NCI-H345 treated with DMSO at 0.1 percent for 48 hours (cell line): ENCODE measurements around the gene SMARCAD1.
A peak's percentile ranks its signal among the peaks of the same experiment; 100 is the strongest.

ENCODE experiments used
- DNase-seq: peaks from one replicate; lab custom pipeline; 2025; ENCODE audit not compliant: unreplicated experiment; lab: John Stamatoyannopoulos, UW

SMARCAD1 gene, protein sequence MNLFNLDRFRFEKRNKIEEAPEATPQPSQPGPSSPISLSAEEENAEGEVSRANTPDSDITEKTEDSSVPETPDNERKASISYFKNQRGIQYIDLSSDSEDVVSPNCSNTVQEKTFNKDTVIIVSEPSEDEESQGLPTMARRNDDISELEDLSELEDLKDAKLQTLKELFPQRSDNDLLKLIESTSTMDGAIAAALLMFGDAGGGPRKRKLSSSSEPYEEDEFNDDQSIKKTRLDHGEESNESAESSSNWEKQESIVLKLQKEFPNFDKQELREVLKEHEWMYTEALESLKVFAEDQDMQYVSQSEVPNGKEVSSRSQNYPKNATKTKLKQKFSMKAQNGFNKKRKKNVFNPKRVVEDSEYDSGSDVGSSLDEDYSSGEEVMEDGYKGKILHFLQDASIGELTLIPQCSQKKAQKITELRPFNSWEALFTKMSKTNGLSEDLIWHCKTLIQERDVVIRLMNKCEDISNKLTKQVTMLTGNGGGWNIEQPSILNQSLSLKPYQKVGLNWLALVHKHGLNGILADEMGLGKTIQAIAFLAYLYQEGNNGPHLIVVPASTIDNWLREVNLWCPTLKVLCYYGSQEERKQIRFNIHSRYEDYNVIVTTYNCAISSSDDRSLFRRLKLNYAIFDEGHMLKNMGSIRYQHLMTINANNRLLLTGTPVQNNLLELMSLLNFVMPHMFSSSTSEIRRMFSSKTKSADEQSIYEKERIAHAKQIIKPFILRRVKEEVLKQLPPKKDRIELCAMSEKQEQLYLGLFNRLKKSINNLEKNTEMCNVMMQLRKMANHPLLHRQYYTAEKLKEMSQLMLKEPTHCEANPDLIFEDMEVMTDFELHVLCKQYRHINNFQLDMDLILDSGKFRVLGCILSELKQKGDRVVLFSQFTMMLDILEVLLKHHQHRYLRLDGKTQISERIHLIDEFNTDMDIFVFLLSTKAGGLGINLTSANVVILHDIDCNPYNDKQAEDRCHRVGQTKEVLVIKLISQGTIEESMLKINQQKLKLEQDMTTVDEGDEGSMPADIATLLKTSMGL

DNA sequence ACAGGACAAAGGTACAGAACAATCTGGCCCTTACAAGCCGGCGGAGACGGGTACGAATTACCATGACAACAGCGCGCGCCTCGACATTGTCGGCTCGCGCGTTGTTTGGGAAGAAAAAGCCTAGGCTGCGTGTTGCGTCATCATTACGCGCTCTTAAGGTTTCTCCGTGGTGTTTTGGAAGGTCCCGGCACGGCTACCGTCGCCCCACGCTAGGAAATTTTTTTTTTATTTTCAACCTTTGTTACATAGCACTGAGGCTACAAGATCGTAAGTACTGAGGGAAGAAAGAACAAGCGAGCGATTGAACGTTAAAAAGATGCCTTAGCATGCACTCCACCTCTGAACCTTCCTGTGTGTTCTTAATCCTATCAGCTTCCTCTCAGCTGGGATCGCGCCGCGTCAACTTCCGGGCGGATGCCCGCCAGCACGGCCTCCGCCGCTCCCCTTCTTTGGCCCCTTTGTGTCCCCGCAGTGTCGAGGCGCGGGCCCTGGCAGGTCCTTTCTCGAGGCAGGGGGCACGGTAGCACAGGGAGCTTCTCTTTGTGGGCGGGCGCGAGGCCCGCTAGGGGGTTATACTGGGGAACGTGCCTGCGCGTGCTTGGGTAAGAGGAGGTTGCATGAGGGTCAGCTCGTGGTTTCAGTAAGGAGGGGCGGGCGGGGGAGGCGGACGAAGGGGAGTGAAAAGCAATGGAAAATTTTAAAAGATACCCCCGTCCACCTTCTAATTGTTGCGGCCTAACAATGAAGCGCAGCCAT lies at the start of gene SMARCAD1:
Gene SMARCAD1 (plus strand): TSS at position 397 of the 756 bp plus-strand sequence. CDS start 530 bp downstream, outside the sequence.
- peak; percentile 88 for DNase-seq

DNA sequence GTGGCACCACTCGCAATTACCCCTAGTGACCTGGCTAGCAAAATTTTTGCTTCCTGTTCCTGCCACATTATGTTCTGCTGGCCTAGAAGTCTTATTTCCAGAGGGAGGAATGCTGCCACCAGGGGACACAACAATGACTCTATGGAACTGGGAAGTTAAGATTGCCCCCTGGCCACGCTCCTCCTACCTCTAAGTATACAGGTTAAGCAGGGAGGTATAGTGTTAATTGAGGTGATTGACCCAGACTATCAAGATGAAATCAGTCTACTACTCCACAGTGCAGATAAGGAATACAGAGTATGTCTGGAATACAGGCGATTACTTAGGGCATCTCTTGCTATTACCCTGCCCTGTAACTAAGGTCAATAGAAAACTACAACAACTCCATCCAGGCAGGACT lies 48.8 kb upstream of the SMARCAD1 start:
- no peak for DNase-seq

DNA sequence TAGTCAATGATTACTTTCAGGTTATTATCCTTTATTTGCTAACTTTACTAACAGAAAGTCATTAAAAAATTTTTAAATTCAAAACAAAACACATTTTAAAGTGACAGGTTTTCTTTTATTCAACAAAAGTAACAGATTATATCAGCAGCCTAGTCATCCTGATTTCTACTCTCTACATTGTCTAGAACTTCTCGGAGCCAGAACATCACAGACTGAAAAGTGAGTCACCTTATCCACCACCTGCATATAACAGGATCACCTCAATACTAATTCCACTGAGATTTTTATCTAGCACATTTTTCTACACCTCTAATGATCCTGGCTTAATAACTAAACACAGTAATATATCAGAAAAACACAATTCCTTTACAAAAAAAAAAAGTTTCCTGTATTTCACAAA lies 47.9 kb upstream of the SMARCAD1 start:
- no peak for DNase-seq

DNA sequence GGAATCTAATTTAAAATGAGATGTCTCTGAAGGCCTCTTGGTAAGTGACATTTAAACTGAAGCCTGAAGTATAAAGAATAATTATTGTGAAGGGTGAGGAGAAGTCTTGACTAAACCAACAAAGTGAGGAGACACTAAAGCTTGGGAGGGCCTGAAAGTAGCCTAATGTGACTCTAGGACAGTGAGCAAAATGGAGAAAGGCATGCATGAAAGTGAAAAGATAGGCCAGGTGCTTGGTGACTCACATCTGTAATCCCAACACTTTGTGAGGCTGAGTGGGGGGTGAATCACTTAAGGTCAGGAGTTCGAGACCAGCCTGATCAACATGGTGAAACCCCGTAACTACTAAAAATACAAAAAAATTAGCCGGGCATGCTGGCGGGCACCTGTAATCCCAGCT lies 46.9 kb upstream of the SMARCAD1 start:
- DNase-seq, result no peak

DNA sequence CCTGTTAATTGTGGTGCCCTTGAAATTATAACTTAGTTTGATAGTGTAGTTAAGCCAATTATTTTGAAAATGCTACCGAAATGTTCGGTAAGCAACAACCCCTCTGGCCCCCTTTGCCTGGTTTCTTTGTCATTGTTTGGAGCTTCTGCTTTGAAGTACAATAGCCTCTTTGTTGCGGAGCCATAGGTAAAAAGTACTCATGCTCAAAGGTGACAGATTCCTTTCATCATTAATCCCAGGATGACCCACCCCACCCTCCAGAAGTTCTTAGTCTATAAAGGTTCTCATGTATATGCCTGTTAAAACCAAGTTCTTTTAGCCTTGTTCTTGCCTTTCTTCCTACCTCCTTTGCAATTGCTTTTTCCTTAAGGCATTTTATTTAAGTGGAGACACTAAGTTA lies 42.4 kb upstream of the SMARCAD1 start:
- no peak for DNase-seq

DNA sequence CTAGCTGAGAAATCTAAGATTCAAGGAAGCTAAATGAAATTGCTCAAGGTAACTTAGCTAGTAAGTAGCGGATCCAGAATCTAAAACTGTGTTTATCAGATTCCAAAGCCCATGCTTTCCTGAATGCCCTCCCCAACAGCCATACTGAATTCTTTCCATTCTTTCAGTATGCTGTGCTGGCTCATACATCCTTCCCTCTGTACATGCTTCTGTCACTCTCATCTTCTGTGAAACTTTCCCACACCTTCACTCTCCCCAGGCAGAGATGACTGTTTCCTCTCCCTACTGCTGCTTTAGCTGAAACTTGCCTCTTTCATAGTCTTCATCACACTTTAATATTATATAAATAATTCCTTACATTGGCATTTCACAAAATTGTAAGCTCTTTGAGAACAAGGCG lies 39.3 kb upstream of the SMARCAD1 start:
- DNase-seq, result no peak

DNA sequence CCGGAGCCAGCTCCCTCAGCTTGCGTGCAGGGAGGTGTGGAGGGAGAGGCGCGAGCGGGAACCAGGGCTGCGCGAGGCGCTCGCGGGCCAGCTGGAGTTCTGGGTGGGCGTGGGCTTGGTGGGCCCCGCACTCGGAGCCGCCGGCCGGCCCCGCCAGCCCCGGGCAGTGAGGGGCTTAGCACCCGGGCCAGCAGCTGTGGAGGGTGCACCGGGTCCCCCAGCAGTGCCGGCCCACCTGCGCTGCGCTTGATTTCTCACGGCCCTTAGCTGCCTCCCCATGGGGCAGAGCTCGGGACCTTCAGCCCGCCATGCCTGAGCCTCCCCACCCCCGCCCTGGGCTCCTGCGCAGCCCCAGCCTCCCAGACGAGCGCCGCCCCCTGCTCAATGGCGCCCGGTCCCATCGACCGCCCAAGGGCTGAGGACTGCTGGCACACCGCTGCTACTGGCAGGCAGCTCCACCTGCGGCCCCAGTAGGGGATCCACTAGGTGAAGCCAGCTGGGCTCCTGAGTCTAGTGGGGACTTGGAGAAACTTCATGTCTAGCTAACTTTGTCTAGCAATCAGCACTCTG lies 37.8 kb upstream of the SMARCAD1 start:
- DNase-seq, result no peak

DNA sequence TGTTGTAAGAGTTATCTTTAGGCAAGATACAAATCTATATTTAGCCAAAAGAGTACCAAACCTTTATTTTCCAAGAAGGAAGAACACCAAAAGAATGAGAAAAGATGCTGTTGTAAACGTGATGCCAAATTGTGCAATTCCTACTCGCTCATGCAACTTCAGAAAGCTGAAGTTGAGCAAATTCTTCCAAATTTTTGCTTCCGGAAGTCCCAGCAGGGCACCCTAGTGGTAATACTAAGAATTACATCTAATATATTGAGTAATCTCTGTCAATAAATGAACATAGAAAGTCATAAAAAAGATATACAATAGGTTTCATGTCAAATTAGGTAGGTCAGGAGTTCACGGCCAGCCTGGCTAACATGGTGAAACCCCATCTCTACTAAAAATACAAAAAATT lies 36.0 kb upstream of the SMARCAD1 start:
- DNase-seq, result no peak

DNA sequence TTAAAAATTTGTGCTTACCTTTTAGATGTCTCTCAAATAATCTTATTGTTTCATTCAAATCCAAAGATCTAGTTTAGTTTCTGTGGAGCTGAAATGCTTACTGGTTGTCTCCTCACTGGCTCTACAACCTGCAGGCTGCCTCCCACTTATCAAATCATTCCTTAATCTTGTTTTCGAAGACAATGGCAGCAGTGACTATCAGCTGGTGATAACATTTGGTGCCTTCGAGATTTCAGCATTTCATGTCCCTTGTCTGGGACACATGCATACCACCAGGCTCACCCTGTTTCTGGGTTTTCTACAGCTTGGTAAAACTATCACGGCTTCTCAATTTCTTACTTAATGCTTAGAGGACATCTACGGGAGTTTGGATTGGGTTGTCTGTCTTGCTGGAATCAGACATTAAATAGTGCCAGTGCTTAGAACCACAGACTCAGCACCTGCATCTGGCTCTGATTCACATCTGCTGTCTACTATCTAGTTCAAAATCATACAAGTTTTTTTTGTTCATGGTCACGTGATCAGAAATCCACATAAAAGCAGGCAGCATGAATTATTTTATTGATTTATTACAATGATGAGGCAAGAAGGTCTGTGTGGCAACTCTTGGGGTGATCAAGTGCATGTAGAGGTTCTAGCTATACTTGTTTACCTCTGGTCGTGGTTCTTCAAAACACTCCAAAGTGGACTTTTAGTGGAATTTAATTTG lies 32.0 kb upstream of the SMARCAD1 start:
- no peak for DNase-seq

DNA sequence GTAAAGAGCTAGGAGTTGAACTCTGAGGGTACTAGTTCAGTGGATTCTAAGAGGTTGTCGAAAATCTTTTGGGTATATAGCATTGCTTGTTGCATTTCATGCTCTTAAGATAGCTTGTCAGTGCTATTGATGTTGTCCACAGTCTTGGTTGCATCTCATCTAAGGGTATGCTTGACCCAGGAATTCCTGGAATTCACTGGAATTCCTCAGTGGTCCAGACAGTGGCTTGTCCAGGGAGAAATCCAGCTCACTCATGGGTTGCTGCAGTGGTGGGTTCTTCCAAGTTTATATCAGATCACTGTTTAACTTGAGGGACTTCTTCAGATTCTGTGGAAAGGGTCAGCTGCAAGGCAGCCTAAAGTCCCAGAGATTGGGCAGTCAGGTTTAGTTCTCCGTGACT lies 29.8 kb upstream of the SMARCAD1 start:
- no peak for DNase-seq

DNA sequence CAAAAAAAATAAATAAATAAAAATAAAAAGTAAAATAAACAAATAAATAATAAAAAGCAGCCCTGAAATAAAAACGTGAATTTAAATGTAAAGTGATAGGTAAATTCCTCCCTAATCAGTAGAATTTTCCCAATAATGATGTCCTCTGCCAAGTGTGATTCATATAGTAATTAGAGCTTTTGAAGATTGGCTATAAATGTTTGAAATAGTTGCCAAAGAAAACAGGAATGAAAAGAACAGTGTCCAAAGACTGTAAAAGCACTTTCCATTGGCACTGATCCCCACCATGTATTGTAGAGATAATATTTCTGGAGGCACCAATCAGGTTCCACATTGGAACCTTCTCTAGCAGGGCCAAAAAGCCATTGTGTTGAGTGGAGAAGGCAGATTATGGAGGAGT lies 25.9 kb upstream of the SMARCAD1 start:
- DNase-seq, result no peak

DNA sequence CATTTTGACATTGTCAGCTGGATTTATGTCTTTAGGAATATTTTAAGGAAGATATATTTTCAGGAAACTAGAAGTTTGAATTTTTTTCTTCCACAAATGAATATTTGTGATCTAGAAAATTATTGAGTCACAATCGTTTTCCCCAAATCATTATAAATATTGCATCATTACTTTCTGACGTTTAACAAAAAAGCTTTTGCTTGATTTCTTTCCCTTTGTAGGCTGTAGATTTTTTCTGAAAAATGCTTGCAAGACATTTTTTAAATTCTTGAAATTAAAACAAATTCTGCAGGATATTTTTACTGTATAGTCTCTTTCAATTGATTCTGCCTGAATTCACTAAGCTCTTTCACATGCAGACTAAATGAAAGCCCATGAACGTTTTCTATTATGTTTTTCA lies 4.9 kb upstream of the SMARCAD1 start:
- DNase-seq, result no peak

DNA sequence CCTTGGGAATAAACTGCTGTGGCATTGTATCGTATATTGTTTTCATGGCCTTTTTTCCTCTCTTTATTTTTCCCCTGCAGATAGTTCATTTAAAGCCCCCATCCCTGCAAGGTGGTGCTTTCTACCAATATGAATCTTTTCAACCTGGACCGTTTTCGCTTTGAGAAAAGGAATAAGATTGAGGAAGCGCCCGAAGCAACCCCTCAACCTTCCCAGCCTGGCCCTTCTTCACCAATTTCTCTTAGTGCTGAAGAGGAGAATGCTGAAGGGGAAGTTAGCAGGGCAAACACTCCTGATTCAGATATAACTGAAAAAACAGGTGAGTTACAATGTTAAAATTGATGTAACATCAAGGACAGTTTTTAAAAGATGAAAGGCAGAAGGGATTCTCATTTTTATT lies 601 bp downstream of the SMARCAD1 start:
- no peak for DNase-seq

DNA sequence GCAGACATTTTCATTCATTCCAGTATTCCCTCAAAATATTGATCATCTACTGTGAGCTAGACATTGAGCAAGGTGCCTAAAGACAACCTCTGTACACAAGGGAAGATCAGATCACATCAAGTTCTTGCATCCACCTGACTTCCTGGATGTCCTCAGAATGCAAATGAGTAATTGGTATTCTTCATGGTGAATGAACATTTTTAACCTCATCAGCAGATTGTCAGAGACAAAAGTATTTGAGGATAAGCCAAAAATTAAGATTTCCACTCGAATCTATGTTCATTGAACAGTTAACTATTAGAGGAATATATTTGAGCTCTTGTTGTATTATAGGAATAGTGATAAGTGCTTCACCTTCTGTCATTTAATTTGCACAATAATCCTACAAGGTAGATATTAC lies 1.3 kb downstream of the SMARCAD1 start:
- no peak for DNase-seq

DNA sequence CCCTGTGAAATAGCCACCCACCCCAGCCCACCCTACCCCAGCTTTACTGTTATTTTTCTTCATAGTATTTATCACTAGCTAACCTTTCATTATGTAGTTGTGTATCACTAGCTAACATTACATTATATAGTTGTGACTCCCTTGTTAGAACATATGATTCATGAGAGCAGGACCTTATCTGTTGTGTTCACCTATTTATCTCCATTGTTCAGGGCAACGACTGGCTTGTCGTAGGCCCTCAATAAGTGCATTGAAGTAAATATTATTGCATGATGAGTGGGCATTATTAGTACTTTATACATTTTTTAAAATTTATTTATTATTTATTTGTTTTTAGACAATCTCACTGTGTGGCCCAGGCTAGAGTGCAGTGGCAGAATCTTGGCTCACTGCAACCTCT lies 4.2 kb downstream of the SMARCAD1 start:
- DNase-seq, result no peak

DNA sequence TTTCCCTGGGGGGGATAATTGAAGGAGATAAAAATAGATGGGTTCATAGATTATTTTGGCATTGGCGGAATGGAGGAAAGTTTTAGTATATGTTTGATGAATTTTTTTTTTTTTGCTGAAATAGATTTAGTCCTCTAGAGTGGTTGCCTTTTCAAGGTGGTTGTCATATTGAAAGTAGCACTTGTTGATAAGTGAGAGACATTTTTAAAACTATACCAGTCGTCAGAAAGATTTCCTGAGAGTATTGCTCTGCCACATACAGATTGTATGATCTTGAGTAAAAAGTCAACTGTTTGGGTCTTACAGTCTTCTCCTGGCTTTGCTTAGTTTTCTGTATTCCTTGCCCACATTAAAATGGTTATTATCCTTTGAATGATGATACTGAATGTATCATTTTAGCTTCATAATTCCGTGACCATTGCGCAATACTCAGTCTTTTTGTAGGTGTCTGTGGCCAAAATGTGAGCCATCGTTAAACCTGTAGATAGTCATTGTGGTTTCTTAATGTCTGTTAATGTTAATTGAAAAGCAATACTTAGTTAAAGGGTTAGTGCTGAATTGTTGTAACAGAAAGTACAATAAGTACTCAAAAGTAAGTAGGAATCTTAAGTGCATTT lies 7.1 kb downstream of the SMARCAD1 start:
- no peak for DNase-seq

DNA sequence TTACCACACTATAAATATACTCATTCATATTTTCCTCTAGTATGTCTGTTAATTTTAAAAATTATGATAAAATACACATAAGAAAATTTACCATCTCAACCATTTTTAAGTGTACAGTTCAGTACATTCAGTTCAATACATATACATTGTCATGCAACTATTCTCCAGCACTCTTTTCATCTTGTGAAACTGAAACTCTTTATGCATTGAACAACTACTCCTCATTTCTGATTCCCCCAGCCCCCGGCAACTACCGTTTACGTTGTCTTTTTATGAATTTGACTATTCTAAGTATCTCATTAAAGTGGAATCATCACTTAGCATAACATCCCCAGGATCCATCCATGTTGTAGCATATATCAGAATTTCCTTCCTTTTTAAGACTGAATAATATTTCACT lies 8.7 kb downstream of the SMARCAD1 start:
- DNase-seq, result no peak

DNA sequence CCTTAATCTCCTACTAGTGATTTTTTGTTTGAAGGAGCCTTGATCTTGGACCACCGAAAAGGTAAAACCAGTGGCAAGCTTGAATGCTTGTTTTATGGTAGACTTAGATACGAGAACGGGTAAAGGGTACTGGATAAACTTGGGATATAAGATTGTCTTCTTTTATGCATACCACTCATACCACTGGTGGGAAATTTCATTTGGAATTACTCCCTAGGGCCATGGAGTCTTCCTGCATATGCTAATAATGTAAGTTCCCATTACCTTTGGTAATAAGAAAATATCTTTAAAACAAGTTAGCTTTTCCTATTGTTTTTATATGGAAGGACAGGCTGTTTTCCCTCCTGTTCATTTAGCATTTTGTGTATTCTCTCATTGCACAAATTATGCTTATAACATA lies 11.7 kb downstream of the SMARCAD1 start:
- no peak for DNase-seq

DNA sequence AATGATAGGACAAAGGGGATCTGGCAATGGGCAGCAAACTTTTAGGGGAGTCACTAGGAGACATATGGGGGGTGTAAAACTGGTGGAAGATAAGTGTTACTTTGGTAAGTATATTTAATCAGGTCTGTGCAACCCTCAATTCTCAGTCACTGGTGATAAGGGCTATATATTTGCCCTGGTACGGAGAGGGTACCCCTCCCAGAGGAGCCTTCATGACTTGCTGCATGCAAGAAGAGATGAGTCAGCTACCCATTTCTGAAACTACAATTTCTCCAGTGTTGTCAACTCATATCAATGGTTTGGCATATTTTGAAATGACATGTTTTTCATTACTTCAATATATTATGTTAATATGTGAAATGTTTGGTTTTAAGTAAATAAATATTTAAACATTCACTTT lies 14.3 kb downstream of the SMARCAD1 start:
- DNase-seq, result no peak

DNA sequence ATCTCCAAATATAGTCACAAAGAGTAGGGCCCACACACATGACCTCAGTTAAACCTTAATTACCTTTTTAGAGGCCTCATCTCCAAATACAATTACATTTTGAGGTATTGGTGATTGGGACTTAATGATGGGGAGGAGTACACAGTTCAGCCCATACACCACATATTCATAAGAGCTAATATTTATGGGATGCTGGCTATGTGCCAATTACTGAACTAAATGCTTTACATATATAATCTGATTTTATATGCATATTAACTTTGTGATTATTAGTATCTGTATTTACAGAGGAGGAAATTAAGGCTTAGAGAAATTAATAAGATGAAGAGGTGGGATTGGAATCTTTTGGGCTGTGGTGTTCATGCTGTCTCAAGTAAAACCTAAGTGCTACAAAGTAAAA lies 17.8 kb downstream of the SMARCAD1 start:
- DNase-seq, result no peak
